Measurements from ENCODE around the gene LGR6.

DNA sequence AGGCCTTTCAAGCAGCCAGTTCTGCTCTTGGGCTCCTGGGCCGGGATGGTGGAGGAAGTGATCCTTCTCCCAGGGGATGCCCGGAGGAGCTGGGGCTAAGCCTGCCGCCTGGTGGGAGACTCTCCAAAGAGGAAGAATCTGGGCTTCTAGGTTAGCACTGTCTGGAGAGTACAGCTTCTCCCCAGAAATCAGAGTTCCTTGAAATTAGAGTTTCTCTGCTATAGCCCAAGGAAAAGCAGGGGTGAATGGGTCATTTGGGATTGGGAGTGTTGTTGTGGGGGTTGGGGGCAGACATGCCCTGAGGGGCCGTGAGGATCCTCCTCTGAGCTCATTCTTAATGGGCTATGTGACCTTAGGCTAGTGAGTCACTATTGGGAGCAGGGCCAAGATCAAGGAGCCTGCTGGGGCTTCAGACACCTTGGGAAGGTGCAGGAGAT is 6.5 kb downstream of the LGR6 start:
- no peak for TF ChIP-seq POLR2A (IDR thresholded peaks at IDR 0.05)
- TF ChIP-seq, protein P1, sequence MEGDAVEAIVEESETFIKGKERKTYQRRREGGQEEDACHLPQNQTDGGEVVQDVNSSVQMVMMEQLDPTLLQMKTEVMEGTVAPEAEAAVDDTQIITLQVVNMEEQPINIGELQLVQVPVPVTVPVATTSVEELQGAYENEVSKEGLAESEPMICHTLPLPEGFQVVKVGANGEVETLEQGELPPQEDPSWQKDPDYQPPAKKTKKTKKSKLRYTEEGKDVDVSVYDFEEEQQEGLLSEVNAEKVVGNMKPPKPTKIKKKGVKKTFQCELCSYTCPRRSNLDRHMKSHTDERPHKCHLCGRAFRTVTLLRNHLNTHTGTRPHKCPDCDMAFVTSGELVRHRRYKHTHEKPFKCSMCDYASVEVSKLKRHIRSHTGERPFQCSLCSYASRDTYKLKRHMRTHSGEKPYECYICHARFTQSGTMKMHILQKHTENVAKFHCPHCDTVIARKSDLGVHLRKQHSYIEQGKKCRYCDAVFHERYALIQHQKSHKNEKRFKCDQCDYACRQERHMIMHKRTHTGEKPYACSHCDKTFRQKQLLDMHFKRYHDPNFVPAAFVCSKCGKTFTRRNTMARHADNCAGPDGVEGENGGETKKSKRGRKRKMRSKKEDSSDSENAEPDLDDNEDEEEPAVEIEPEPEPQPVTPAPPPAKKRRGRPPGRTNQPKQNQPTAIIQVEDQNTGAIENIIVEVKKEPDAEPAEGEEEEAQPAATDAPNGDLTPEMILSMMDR (IDR thresholded peaks at IDR 0.05), result no peak
